ENCODE data around the gene SMYD3.

SMYD3 gene

GRCh38 chr1:246492611-246493245 lies 14.4 kb downstream of the SMYD3 start:
- H3K4me1 ChIP-seq (ENCODE audit: control insufficient read depth in 1 of 2, insufficient read depth in 2 of 2, low read length in 2 of 2): peaks cover 0 to 6% of the 10 kb centered on the region in 2 donors
- H3K9me3 ChIP-seq (ENCODE audit: control insufficient read depth in 1 of 2, low read length in 2 of 2): no peaks in the 10 kb centered on the region
- H3K27me3 ChIP-seq (ENCODE audit: low read depth, low read length): no peaks in the 10 kb centered on the region
- peak overlapping the region; percentile 12 to 32 for H3K4me3 ChIP-seq (ENCODE audit: low read depth in 1 of 2, low read length in 2 of 2)
- no peak overlapping the region for H3K27ac ChIP-seq (ENCODE audit: low read length)
- no peaks in the 10 kb centered on the region for H3K36me3 ChIP-seq (ENCODE audit: control insufficient read depth in 1 of 2, insufficient read depth in 2 of 2, low read length in 2 of 2)

- Histone ChIP-seq H3K27me3 (ENCODE audit: low read depth, low read length) (no peaks in the 10 kb centered on the region), H3K4me3 (ENCODE audit: low read depth in 1 of 2, low read length in 2 of 2) (no peak overlapping the region), H3K36me3 (ENCODE audit: control insufficient read depth in 1 of 2, insufficient read depth in 2 of 2, low read length in 2 of 2) (no peaks in the 10 kb centered on the region), H3K9me3 (ENCODE audit: control insufficient read depth in 1 of 2, low read length in 2 of 2) (no peaks in the 10 kb centered on the region), H3K27ac (ENCODE audit: low read length) (no peak overlapping the region), H3K4me1 (ENCODE audit: control insufficient read depth in 1 of 2, insufficient read depth in 2 of 2, low read length in 2 of 2) (peaks cover 0 to 6% of the 10 kb centered on the region in 2 donors)
These were observed 15.5 kb downstream of the SMYD3 start for GRCh38 chr1:246491551-246492053.

GRCh38 chr1:246488674-246489073 lies 18.4 kb downstream of the SMYD3 start:
- H3K36me3 ChIP-seq (ENCODE audit: control insufficient read depth in 1 of 2, insufficient read depth in 2 of 2, low read length in 2 of 2): no peaks in the 10 kb centered on the region
- no peak overlapping the region for H3K4me3 ChIP-seq (ENCODE audit: low read depth in 1 of 2, low read length in 2 of 2)
- H3K4me1 ChIP-seq (ENCODE audit: control insufficient read depth in 1 of 2, insufficient read depth in 2 of 2, low read length in 2 of 2): peaks cover 0 to 6% of the 10 kb centered on the region in 2 donors
- no peaks in the 10 kb centered on the region for H3K27me3 ChIP-seq (ENCODE audit: low read depth, low read length)
- H3K27ac ChIP-seq (ENCODE audit: low read length): no peak overlapping the region
- no peaks in the 10 kb centered on the region for H3K9me3 ChIP-seq (ENCODE audit: control insufficient read depth in 1 of 2, low read length in 2 of 2)

- Histone ChIP-seq H3K36me3 (ENCODE audit: control insufficient read depth in 1 of 2, insufficient read depth in 2 of 2, low read length in 2 of 2) (no peaks in the 10 kb centered on the region), H3K9me3 (ENCODE audit: control insufficient read depth in 1 of 2, low read length in 2 of 2) (no peaks in the 10 kb centered on the region), H3K4me3 (ENCODE audit: low read depth in 1 of 2, low read length in 2 of 2) (peak overlapping the region; percentile 14 to 40), H3K27ac (ENCODE audit: low read length) (no peak overlapping the region), H3K27me3 (ENCODE audit: low read depth, low read length) (no peaks in the 10 kb centered on the region), H3K4me1 (ENCODE audit: control insufficient read depth in 1 of 2, insufficient read depth in 2 of 2, low read length in 2 of 2) (peaks cover 0 to 7% of the 10 kb centered on the region in 2 donors)
These were observed 23.5 kb downstream of the SMYD3 start for GRCh38 chr1:246483569-246483933.

- peaks cover 0 to 7% of the 10 kb centered on the region in 2 donors for H3K4me1 ChIP-seq (ENCODE audit: control insufficient read depth in 1 of 2, insufficient read depth in 2 of 2, low read length in 2 of 2)
- H3K27me3 ChIP-seq (ENCODE audit: low read depth, low read length): no peaks in the 10 kb centered on the region
- no peak overlapping the region for H3K27ac ChIP-seq (ENCODE audit: low read length)
- no peaks in the 10 kb centered on the region for H3K36me3 ChIP-seq (ENCODE audit: control insufficient read depth in 1 of 2, insufficient read depth in 2 of 2, low read length in 2 of 2)
- H3K4me3 ChIP-seq (ENCODE audit: low read depth in 1 of 2, low read length in 2 of 2): peak overlapping the region; percentile 14 to 40
- no peaks in the 10 kb centered on the region for H3K9me3 ChIP-seq (ENCODE audit: control insufficient read depth in 1 of 2, low read length in 2 of 2)
These were observed 24.1 kb downstream of the SMYD3 start for GRCh38 chr1:246482805-246483568.

GRCh38 chr1:246479061-246479460 lies 28.0 kb downstream of the SMYD3 start:
- Histone ChIP-seq H3K36me3 (ENCODE audit: control insufficient read depth in 1 of 2, insufficient read depth in 2 of 2, low read length in 2 of 2) (no peaks in the 10 kb centered on the region), H3K9me3 (ENCODE audit: control insufficient read depth in 1 of 2, low read length in 2 of 2) (no peaks in the 10 kb centered on the region), H3K4me1 (ENCODE audit: control insufficient read depth in 1 of 2, insufficient read depth in 2 of 2, low read length in 2 of 2) (peaks cover 0 to 7% of the 10 kb centered on the region in 2 donors), H3K27me3 (ENCODE audit: low read depth, low read length) (no peaks in the 10 kb centered on the region), H3K27ac (ENCODE audit: low read length) (no peak overlapping the region), H3K4me3 (ENCODE audit: low read depth in 1 of 2, low read length in 2 of 2) (no peak overlapping the region)

- H3K4me3 ChIP-seq (ENCODE audit: low read depth in 1 of 2, low read length in 2 of 2): no peak overlapping the region
- H3K27ac ChIP-seq (ENCODE audit: low read length): no peak overlapping the region
- no peaks in the 10 kb centered on the region for H3K9me3 ChIP-seq (ENCODE audit: control insufficient read depth in 1 of 2, low read length in 2 of 2)
- H3K27me3 ChIP-seq (ENCODE audit: low read depth, low read length): no peaks in the 10 kb centered on the region
- H3K36me3 ChIP-seq (ENCODE audit: control insufficient read depth in 1 of 2, insufficient read depth in 2 of 2, low read length in 2 of 2): no peaks in the 10 kb centered on the region
- no peaks in the 10 kb centered on the region for H3K4me1 ChIP-seq (ENCODE audit: control insufficient read depth in 1 of 2, insufficient read depth in 2 of 2, low read length in 2 of 2)
These were observed 29.4 kb downstream of the SMYD3 start for GRCh38 chr1:246477634-246478033.

GRCh38 chr1:246476771-246477170 lies 30.3 kb downstream of the SMYD3 start:
- Histone ChIP-seq H3K27ac (ENCODE audit: low read length) (no peak overlapping the region), H3K4me1 (ENCODE audit: control insufficient read depth in 1 of 2, insufficient read depth in 2 of 2, low read length in 2 of 2) (no peaks in the 10 kb centered on the region), H3K9me3 (ENCODE audit: control insufficient read depth in 1 of 2, low read length in 2 of 2) (no peaks in the 10 kb centered on the region), H3K27me3 (ENCODE audit: low read depth, low read length) (no peaks in the 10 kb centered on the region), H3K4me3 (ENCODE audit: low read depth in 1 of 2, low read length in 2 of 2) (no peak overlapping the region), H3K36me3 (ENCODE audit: control insufficient read depth in 1 of 2, insufficient read depth in 2 of 2, low read length in 2 of 2) (no peaks in the 10 kb centered on the region)

- H3K9me3 ChIP-seq (ENCODE audit: control insufficient read depth in 1 of 2, low read length in 2 of 2): no peaks in the 10 kb centered on the region
- H3K4me1 ChIP-seq (ENCODE audit: control insufficient read depth in 1 of 2, insufficient read depth in 2 of 2, low read length in 2 of 2): no peaks in the 10 kb centered on the region
- no peak overlapping the region for H3K4me3 ChIP-seq (ENCODE audit: low read depth in 1 of 2, low read length in 2 of 2)
- H3K36me3 ChIP-seq (ENCODE audit: control insufficient read depth in 1 of 2, insufficient read depth in 2 of 2, low read length in 2 of 2): no peaks in the 10 kb centered on the region
- no peak overlapping the region for H3K27ac ChIP-seq (ENCODE audit: low read length)
- no peaks in the 10 kb centered on the region for H3K27me3 ChIP-seq (ENCODE audit: low read depth, low read length)
These were observed 35.4 kb downstream of the SMYD3 start for GRCh38 chr1:246471688-246472087.

GRCh38 chr1:246470585-246470984 lies 36.5 kb downstream of the SMYD3 start:
- Histone ChIP-seq H3K4me1 (ENCODE audit: control insufficient read depth in 1 of 2, insufficient read depth in 2 of 2, low read length in 2 of 2) (no peaks in the 10 kb centered on the region), H3K27ac (ENCODE audit: low read length) (no peak overlapping the region), H3K27me3 (ENCODE audit: low read depth, low read length) (no peaks in the 10 kb centered on the region), H3K36me3 (ENCODE audit: control insufficient read depth in 1 of 2, insufficient read depth in 2 of 2, low read length in 2 of 2) (no peaks in the 10 kb centered on the region), H3K9me3 (ENCODE audit: control insufficient read depth in 1 of 2, low read length in 2 of 2) (no peaks in the 10 kb centered on the region), H3K4me3 (ENCODE audit: low read depth in 1 of 2, low read length in 2 of 2) (no peak overlapping the region)

- no peaks in the 10 kb centered on the region for H3K9me3 ChIP-seq (ENCODE audit: control insufficient read depth in 1 of 2, low read length in 2 of 2)
- no peak overlapping the region for H3K27ac ChIP-seq (ENCODE audit: low read length)
- no peaks in the 10 kb centered on the region for H3K4me1 ChIP-seq (ENCODE audit: control insufficient read depth in 1 of 2, insufficient read depth in 2 of 2, low read length in 2 of 2)
- no peak overlapping the region for H3K4me3 ChIP-seq (ENCODE audit: low read depth in 1 of 2, low read length in 2 of 2)
- no peaks in the 10 kb centered on the region for H3K27me3 ChIP-seq (ENCODE audit: low read depth, low read length)
- H3K36me3 ChIP-seq (ENCODE audit: control insufficient read depth in 1 of 2, insufficient read depth in 2 of 2, low read length in 2 of 2): no peaks in the 10 kb centered on the region
These were observed 44.1 kb downstream of the SMYD3 start for GRCh38 chr1:246462986-246463385.

Data from muscle layer of duodenum (tissue), 2 donors.